ENCODE data around the gene OR10H4. TPM values are rescaled to one million over a fixed set of nuclear protein-coding genes. Genes with fewer than 3 reads are reported as not detected.

OR10H4 gene
- total RNA-seq, 2 experiments from 2014 or later: not detected

DNA sequence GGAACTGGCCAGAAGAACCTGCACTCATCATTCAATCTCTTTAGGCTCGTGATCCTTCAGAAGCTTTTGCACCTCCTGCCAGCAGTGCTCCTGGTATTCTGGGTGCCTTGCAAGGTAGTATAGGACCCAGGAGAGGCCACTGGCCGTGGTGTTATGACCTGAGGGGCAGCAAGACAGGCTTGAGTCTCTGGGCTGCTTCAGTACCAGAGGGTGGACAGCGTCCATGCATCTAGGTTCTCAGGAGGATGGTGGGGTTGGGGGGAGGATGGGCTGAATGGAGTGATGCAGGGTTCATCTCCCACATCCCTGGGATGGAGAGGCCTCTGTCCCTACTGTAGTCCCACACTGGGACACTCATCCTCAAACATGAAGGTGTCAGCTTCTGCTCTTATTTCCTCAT, 41.1 kb downstream of the OR10H4 start:
- H3K4me1 Mint-ChIP-seq: peaks cover 1% of the 10 kb centered on the region
- CTCF ChIA-PET: no interaction called here
- no peak overlapping the region for H3K27ac Mint-ChIP-seq
- H3K4me3 Mint-ChIP-seq: no peak overlapping the region
- POLR2A ChIA-PET: no interaction called here
- no peak for DNase-seq
- intact Hi-C loops (cut with DNase I, micrococcal nuclease): no loop called here
- no peak for ATAC-seq
- H3K9me3 Mint-ChIP-seq (ENCODE audit: low read depth): no peaks in the 10 kb centered on the region
- peaks cover 20% of the 10 kb centered on the region for H3K27me3 Mint-ChIP-seq
- H3K36me3 Mint-ChIP-seq (ENCODE audit: low read depth): no peaks in the 10 kb centered on the region

DNA sequence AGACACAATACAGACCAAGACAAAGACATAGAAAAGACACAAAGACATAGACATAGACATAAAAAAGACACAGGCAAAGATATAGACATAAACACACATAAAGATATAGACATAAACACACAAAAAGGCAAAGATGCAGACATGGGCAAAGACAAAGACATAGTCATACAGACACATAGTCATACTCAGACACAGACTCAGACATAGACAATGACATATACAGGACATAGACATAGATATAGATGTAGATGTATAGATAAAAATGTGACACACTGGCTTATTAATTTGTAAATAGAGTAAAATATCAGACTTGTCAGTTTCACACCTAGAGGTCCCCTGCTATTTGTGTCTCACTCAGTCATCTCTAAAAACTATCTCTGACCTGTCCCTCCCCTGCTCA, 42.8 kb downstream of the OR10H4 start:
- H3K9me3 Mint-ChIP-seq (ENCODE audit: low read depth): peaks cover under 1% of the 10 kb centered on the region
- H3K36me3 Mint-ChIP-seq (ENCODE audit: low read depth): no peaks in the 10 kb centered on the region
- H3K27ac Mint-ChIP-seq: no peak overlapping the region
- no peak for ATAC-seq
- intact Hi-C loops (cut with DNase I, micrococcal nuclease): no loop called here
- H3K4me3 Mint-ChIP-seq: no peak overlapping the region
- H3K4me1 Mint-ChIP-seq: peaks cover 1% of the 10 kb centered on the region
- POLR2A ChIA-PET: no interaction called here
- CTCF ChIA-PET: no interaction called here
- H3K27me3 Mint-ChIP-seq: peaks cover 20% of the 10 kb centered on the region
- no peak for DNase-seq

DNA sequence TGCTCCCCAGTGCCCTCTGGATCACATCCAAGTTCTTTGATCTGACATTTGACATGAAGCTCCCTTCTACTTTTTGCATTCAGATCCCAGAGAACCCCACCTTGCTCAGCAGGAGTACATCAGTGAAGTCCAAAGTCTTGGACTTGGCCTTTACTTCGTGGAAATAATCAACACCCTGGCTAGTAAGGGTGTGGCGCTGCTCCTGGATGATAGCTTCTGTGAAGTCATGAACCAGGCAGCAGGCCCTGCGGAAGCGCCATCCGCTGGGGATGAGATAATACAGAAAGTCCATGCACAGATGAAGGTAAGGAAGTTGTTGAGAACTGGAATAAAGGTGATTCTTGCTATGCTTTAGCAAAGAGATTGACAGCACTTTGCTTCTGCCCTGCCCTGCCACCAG, 43.2 kb downstream of the OR10H4 start:
- ChIA-PET POLR2A (no interaction called here), CTCF (interaction anchor here (1.2 kb wide), 1 partner anchor 15 kb away, joined by 3 read pairs; no protein-coding TSS in a partner anchor)
- H3K36me3 Mint-ChIP-seq (ENCODE audit: low read depth): no peaks in the 10 kb centered on the region
- ATAC-seq (no peak), DNase-seq (no peak)
- H3K9me3 Mint-ChIP-seq (ENCODE audit: low read depth): peaks cover 2% of the 10 kb centered on the region
- intact Hi-C loops (cut with DNase I, micrococcal nuclease): no loop called here
- peaks cover 20% of the 10 kb centered on the region for H3K27me3 Mint-ChIP-seq
- no peak overlapping the region for H3K4me3 Mint-ChIP-seq
- H3K4me1 Mint-ChIP-seq: no peaks in the 10 kb centered on the region
- no peak overlapping the region for H3K27ac Mint-ChIP-seq

DNA sequence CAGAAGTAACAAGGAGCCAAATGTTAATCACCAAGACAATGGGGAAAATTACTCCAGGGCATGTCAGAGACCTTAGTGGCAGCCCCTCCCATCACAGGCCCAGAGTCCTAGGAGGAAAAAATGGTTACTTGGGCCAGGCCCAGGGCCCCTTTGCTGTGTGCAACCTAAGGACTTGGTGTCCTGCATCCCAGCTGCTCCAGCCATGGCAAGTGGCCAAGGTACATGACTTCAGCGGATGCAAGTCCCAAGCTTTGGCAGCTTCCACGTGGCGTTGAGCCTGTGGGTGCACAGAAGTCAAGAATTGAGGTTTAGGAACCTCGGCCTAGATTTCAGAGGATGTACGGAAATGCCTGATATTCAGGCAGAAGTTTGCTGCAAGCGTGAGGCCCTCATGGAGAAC, 46.7 kb downstream of the OR10H4 start:
- ATAC-seq: no peak
- POLR2A ChIA-PET: no interaction called here

DNA sequence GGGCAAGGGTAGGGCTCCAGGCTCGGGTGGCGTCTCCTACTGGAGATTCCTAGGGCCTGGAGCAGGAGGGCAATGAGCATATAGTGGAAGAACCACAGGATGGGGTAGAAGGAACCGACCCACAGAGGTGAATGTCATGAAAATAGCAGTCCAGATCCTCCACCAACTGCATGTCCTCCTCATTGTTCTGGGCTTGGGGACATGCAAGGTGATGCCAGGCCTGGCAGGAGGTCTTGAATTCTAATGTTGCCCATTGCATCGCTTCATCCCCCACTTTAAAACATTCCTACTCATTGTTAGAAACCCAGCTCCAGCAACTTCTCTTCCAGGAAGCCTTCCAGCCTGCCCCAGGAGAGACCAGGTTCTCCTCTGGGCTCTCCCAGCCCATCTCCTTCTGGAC, 49.4 kb downstream of the OR10H4 start:
- CTCF ChIA-PET: no interaction called here
- Mint-ChIP-seq H3K27me3 (no peaks in the 10 kb centered on the region), H3K36me3 (ENCODE audit: low read depth) (no peaks in the 10 kb centered on the region), H3K4me3 (no peak overlapping the region), H3K9me3 (ENCODE audit: low read depth) (peaks cover 2% of the 10 kb centered on the region), H3K27ac (no peak overlapping the region), H3K4me1 (peaks cover 28% of the 10 kb centered on the region)
- intact Hi-C loops (cut with DNase I, micrococcal nuclease): no loop called here
- POLR2A ChIA-PET: no interaction called here
- DNase-seq: no peak
- no peak for ATAC-seq

More for the DNA sequence above, 46.7 kb downstream of the OR10H4 start:
- DNase-seq: no peak
- no peak overlapping the region for H3K4me3 Mint-ChIP-seq
- no peak overlapping the region for H3K27ac Mint-ChIP-seq
- peaks cover 2% of the 10 kb centered on the region for H3K9me3 Mint-ChIP-seq (ENCODE audit: low read depth)
- H3K27me3 Mint-ChIP-seq: peaks cover 12% of the 10 kb centered on the region
- intact Hi-C loops (cut with DNase I, micrococcal nuclease): no loop called here
- CTCF ChIA-PET: no interaction called here
- H3K36me3 Mint-ChIP-seq (ENCODE audit: low read depth): no peaks in the 10 kb centered on the region
- peaks cover 3% of the 10 kb centered on the region for H3K4me1 Mint-ChIP-seq

Other genes starting within 250 kb of the OR10H4 start
- gene OR10H2, start 221.0 kb upstream of the OR10H4 start, total RNA-seq: not detected
- not detected for gene OR10H3, start 211.0 kb upstream of the OR10H4 start, total RNA-seq
- gene OR10H5, start 161.3 kb upstream of the OR10H4 start, total RNA-seq: not detected
- gene OR10H1, start 133.3 kb upstream of the OR10H4 start, total RNA-seq: not detected
- gene CYP4F2, start 50.9 kb upstream of the OR10H4 start, total RNA-seq: not detected
- not detected for gene CYP4F11, start 14.5 kb upstream of the OR10H4 start, total RNA-seq
- 100 to 1,000 TPM; 362 to 416 TPM for gene TPM4, start 127.5 kb downstream of the OR10H4 start, total RNA-seq
- 100 to 1,000 TPM; 165 to 218 TPM for gene RAB8A, start 162.9 kb downstream of the OR10H4 start, total RNA-seq
- 10 to 100 TPM; 31.2 to 38.2 TPM for gene HSH2D, start 194.7 kb downstream of the OR10H4 start, total RNA-seq
- not detected for gene CIB3, start 224.5 kb downstream of the OR10H4 start, total RNA-seq
- gene FAM32A, start 236.4 kb downstream of the OR10H4 start, total RNA-seq: 10 to 100 TPM; 46.3 to 48.2 TPM
- gene AP1M1, start 248.9 kb downstream of the OR10H4 start, total RNA-seq: 10 to 100 TPM; 61.8 to 92.0 TPM

All from activated CD4-positive, alpha-beta T cell treated with anti-CD3 and anti-CD28 coated beads for 36 hours (primary cell).